ENCODE measurements around the gene TRA2B. TPM values are rescaled to one million over a fixed set of nuclear protein-coding genes. Genes with fewer than 3 reads are reported as not detected.

TRA2B gene
- total and polyA plus RNA-seq, 2 of the 8 experiments (the other 6 are each of a cell fraction or from before 2014, with no cell fraction given), result 206 to 274 TPM

GRCh38 chr3:185887066-185887465, 50.7 kb downstream of the TRA2B start:
- Histone ChIP-seq H3K56ac (replicated peaks; ENCODE audit: insufficient read length, low read depth, low read length) (no peak overlapping the region), H3K9ac (replicated peaks in 1 of 4; ENCODE audit: extremely low read depth in 1 of 4, low read depth in 3 of 4, low read length in 3 of 4) (no peak overlapping the region), H3K27ac (ENCODE audit: low read depth, low read length) (no peak overlapping the region), H4K5ac (ENCODE audit: insufficient read length, low read depth, low read length) (no peak overlapping the region), H3K79me2 (ENCODE audit: control insufficient read depth in 1 of 2, insufficient read depth in 2 of 2, low read length in 2 of 2) (no peaks in the 10 kb centered on the region), H3K79me1 (ENCODE audit: low read depth, low read length) (no peaks in the 10 kb centered on the region), H3K23me2 (ENCODE audit: low read depth, low read length) (no peaks in the 10 kb centered on the region), H2BK12ac (ENCODE audit: low read depth, low read length) (no peak overlapping the region), H2BK15ac (ENCODE audit: low read length) (no peak overlapping the region), H3K14ac (ENCODE audit: insufficient read length) (no peak overlapping the region), H3K4me3 (ENCODE audit: extremely low read depth in 1 of 4, insufficient read depth in 2 of 4, low read depth in 3 of 4, low read length in 4 of 4) (no peak overlapping the region), H3K27me3 (replicated peaks in 1 of 4; ENCODE audit: control insufficient read depth in 3 of 4, extremely low read depth in 1 of 4, insufficient read depth in 3 of 4, low read length in 3 of 4) (no peaks in the 10 kb centered on the region), H2BK5ac (ENCODE audit: low read depth, low read length) (no peak overlapping the region), H3K18ac (ENCODE audit: extremely low read depth, low read length) (no peak overlapping the region), H4K8ac (ENCODE audit: extremely low read depth, insufficient read depth, low read length) (no peak overlapping the region), H3K4ac (replicated peaks; ENCODE audit: insufficient read length, low read depth, low read length) (no peak overlapping the region), H2BK120ac (replicated peaks; ENCODE audit: low read depth, low read length) (no peak overlapping the region), H3K23ac (ENCODE audit: insufficient read length) (no peak overlapping the region), H2AK5ac (ENCODE audit: low read depth, low read length) (no peak overlapping the region), H4K91ac (replicated peaks; ENCODE audit: insufficient read length, low read length) (no peak overlapping the region), H3K4me2 (ENCODE audit: insufficient read depth in 1 of 2, low read depth in 2 of 2, low read length in 2 of 2) (no peak overlapping the region), H3K36me3 (ENCODE audit: control insufficient read depth in 2 of 4, insufficient read depth in 4 of 4, low read length in 3 of 4) (no peaks in the 10 kb centered on the region), H3K9me3 (ENCODE audit: insufficient read depth in 2 of 2, low read depth in 1 of 2, low read length in 1 of 2) (no peaks in the 10 kb centered on the region), H3K4me1 (replicated peaks in 1 of 4; ENCODE audit: control insufficient read depth in 3 of 4, insufficient read depth in 4 of 4, low read length in 3 of 4) (no peaks in the 10 kb centered on the region), H4K20me1 (replicated peaks in 1 of 2; ENCODE audit: control insufficient read depth in 1 of 2, insufficient read depth in 2 of 2, low read length in 2 of 2) (no peaks in the 10 kb centered on the region), H2AFZ (ENCODE audit: low read length) (no peak overlapping the region), H2BK20ac (ENCODE audit: low read length) (no peak overlapping the region)
- ChIA-PET CTCF (ENCODE audit: partially characterized antibody) (no interaction called here), POLR2A (ENCODE audit: partially characterized antibody) (no interaction called here)
- DNase-seq (ENCODE audit: low read depth in 1 of 2, low spot score in 2 of 2) (no peak), FAIRE-seq (no peak)
- 92% methylated on average over 2 of the region's 2 CpGs; no CpG with 5 or more reads in 1 of the 2 experiments for WGBS, 2 experiments (ENCODE audit: extremely low coverage in 1 of 2, insufficient coverage in 1 of 2, insufficient read length in 1 of 2, insufficient replicate concordance in 2 of 2, low coverage in 1 of 2, low lambda C conversion rate in 2 of 2, missing lambda C conversion rate in 1 of 2)
- TF ChIP-seq CHD7 (IDR thresholded peaks at IDR 0.05; ENCODE audit: insufficient replicate concordance, low read length), result no peak

Measured in H1 (cell line).